Kidney (tissue), 14 donors: Measurements from ENCODE around the gene ST8SIA5. TPM values are rescaled to one million over a fixed set of nuclear protein-coding genes. Genes with fewer than 3 reads are reported as not detected.
A peak's percentile ranks its signal among the peaks of the same experiment; 100 is the strongest.

Source experiments
- DNase-seq, 5 donors: peaks; one replicate each; pipeline ENCODE4 v3.0.0-alpha.2; 2013 to 2020
- FAIRE-seq: peaks from 2 replicates; lab custom pipeline; 2012; peaks lifted over from hg19 to GRCh38; lab: Jason Lieb, UNC
- H3K27ac ChIP-seq, 2 donors: one replicate each; pipeline ENCODE4 v1.7.0; 2013; ENCODE audit warnings: low read depth in 2 of 2, low read length in 2 of 2, inconsistent platforms in 1 of 2
- H3K27me3 ChIP-seq: one replicate; pipeline ENCODE4 v1.7.1; 2013; ENCODE audit warnings: low read length, inconsistent platforms; ENCODE audit not compliant: control insufficient read depth, insufficient read depth
- H3K36me3 ChIP-seq, 3 donors: one replicate each; pipeline versions ENCODE4 v1.7.0 to v1.7.1; 2013; ENCODE audit warnings: low read length in 3 of 3, control low read depth in 1 of 3, inconsistent platforms in 1 of 3; ENCODE audit not compliant: insufficient read depth in 3 of 3, control insufficient read depth in 2 of 3
- H3K4me1 ChIP-seq, 3 donors: one replicate each; pipeline versions ENCODE4 v1.7.0 to v1.7.1; 2013; ENCODE audit warnings: low read length in 3 of 3, inconsistent platforms in 1 of 3, low read depth in 1 of 3; ENCODE audit not compliant: control insufficient read depth in 2 of 3, insufficient read depth in 2 of 3
- H3K4me3 ChIP-seq, 3 donors: one replicate each; pipeline versions ENCODE4 v1.7.0 to v1.8.1; 2013; ENCODE audit warnings: low read length in 3 of 3, control low read depth in 1 of 3, inconsistent platforms in 1 of 3
- H3K9ac ChIP-seq, 3 donors: one replicate each; pipeline versions ENCODE4 v1.7.0 to v1.7.1; 2013; ENCODE audit warnings: low read length in 3 of 3, control low read depth in 1 of 3, inconsistent platforms in 1 of 3
- H3K9me3 ChIP-seq, 3 donors: one replicate each; pipeline versions ENCODE4 v1.7.0 to v1.7.1; 2013; ENCODE audit warnings: low read length in 3 of 3, control low read depth in 1 of 3, inconsistent platforms in 1 of 3; ENCODE audit not compliant: control insufficient read depth in 2 of 3, insufficient read depth in 1 of 3
- CTCF ChIP-seq: IDR thresholded peaks from 3 replicates; pipeline ENCODE4 v1.5.1; 2012; ENCODE audit warnings: mild to moderate bottlenecking, moderate library complexity, borderline replicate concordance; ENCODE audit not compliant: insufficient read depth; ENCODE audit errors: extremely low read depth
- intact Hi-C: fragments of 100-400 bp; cut with DNase I; formaldehyde crosslinking; loops from one replicate; pipeline ENCODE4 v1.11.1; 2022
- polyA plus RNA-seq: library from polyadenylated mRNA; stranded (reverse); fragments of 350-450 nt; fragmentation: Illumina TruSeq; extraction: RNeasy Lipid Tissue Mini Kit (QIAGEN cat#74804); gene quantifications from one replicate; pipeline ENCODE4 v1.2.3, GENCODE V29; 2014; ENCODE audit warnings: low read depth, low replicate concordance; ENCODE audit not compliant: insufficient read depth
- total RNA-seq: library from RNA; stranded (reverse); fragmentation: NEBNext Ultra II Directional; extraction: Animal tissue kit (Norgen Biotek cat#: 25700); gene quantifications from one replicate; pipeline ENCODE4 v1.2.1, GENCODE V29; 2021
- donor health status: control.
- donor health status: control.
- donor health status: control.
- donor health status: control.
- donor health status: control.
- donor health status: DM: yes; HTN: yes; CAD: no.
- donor health status: Normal renal cell carcinoma (clear cell type).

The ST8SIA5 gene
- total and polyA plus RNA-seq, 2 donors from 2014 or later, result 1.4 to 2.7 TPM

- TF ChIP-seq CTCF, result no peak
- intact Hi-C loops, result no loop called here
These were observed 29.7 kb downstream of the ST8SIA5 start for GRCh38 chr18:46727177-46727576.

GRCh38 chr18:46725310-46725709 lies 31.5 kb downstream of the ST8SIA5 start:
- FAIRE-seq (no peak), DNase-seq (no peak)
- H3K9me3 ChIP-seq, result peaks cover 0 to 11% (median 0%) of the 10 kb centered on the region in 3 donors
- no peaks in the 10 kb centered on the region for H3K27me3 ChIP-seq
- no peak overlapping the region for H3K4me3 ChIP-seq
- TF ChIP-seq CTCF, result no peak
- no peaks in the 10 kb centered on the region for H3K4me1 ChIP-seq
- no peak overlapping the region for H3K9ac ChIP-seq
- intact Hi-C loops, result no loop called here
- no peaks in the 10 kb centered on the region for H3K36me3 ChIP-seq
- H3K27ac ChIP-seq, result no peak overlapping the region

More at GRCh38 chr18:46727177-46727576, 29.7 kb downstream of the ST8SIA5 start:
- Histone ChIP-seq H3K9me3 (peaks cover 0 to 17% (median 0%) of the 10 kb centered on the region in 3 donors), H3K4me3 (no peak overlapping the region), H3K27me3 (no peaks in the 10 kb centered on the region), H3K27ac (no peak overlapping the region), H3K4me1 (no peaks in the 10 kb centered on the region), H3K9ac (no peak overlapping the region), H3K36me3 (no peaks in the 10 kb centered on the region)
- DNase-seq, result no peak
- no peak for FAIRE-seq

GRCh38 chr18:46723856-46724415 lies 32.9 kb downstream of the ST8SIA5 start:
- intact Hi-C loops, result no loop called here
- H3K4me1 ChIP-seq, result peaks cover 0 to 4% (median 0%) of the 10 kb centered on the region in 3 donors
- no peaks in the 10 kb centered on the region for H3K9me3 ChIP-seq
- H3K9ac ChIP-seq, result no peak overlapping the region
- FAIRE-seq (no peak), DNase-seq (peak in 1 of 5 donors; percentile 2)
- no peak overlapping the region for H3K27ac ChIP-seq
- H3K27me3 ChIP-seq, result no peaks in the 10 kb centered on the region
- TF ChIP-seq CTCF, result no peak
- no peak overlapping the region for H3K4me3 ChIP-seq
- H3K36me3 ChIP-seq, result no peaks in the 10 kb centered on the region

GRCh38 chr18:46722051-46722450 lies 34.8 kb downstream of the ST8SIA5 start:
- peaks cover 0 to 7% (median 0%) of the 10 kb centered on the region in 3 donors for H3K4me1 ChIP-seq
- no peak overlapping the region for H3K27ac ChIP-seq
- TF ChIP-seq CTCF, result no peak
- DNase-seq (peak in 1 of 5 donors; percentile 2), FAIRE-seq (no peak)
- H3K9me3 ChIP-seq, result no peaks in the 10 kb centered on the region
- H3K9ac ChIP-seq, result no peak overlapping the region
- intact Hi-C loops, result no loop called here
- no peaks in the 10 kb centered on the region for H3K27me3 ChIP-seq
- H3K36me3 ChIP-seq, result no peaks in the 10 kb centered on the region
- H3K4me3 ChIP-seq, result no peak overlapping the region
